ENCODE measurements around the gene SPEF2. TPM values are rescaled to one million over a fixed set of nuclear protein-coding genes. Genes with fewer than 3 reads are reported as not detected.

The SPEF2 gene
- total and polyA plus RNA-seq, 2 experiments from 2014 or later: 5.1 TPM

DNA sequence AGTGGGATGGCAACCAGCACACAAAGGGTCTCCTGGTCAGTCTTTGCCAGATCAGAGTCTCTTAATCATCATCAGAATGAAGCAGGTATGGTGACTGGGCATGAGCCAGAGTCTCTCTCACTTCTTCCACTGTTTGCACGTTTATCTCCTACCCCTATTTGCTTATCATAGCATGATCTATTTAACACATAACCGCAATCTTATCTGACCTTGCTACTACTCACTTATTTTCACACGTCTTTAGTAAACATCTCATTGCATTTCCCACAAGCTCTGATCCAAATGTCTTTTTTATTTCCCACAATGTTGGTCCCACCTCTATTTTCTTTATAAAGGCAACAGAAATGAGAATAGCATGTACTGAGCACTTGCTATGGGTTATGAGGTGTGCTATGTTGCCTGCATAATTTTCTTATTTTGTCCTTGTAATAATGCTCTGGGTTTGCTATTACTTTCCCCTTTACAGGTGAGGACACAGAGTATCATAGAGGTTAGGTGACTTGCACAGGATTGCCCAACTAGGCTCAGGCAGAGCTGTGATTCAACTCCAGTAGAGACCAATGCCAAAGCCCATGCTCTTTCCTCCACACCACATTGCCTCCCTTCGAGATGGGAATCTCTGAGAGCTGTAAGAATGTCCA, 199.3 kb downstream of the SPEF2 start:
- Histone ChIP-seq H3K4me3 (no peak overlapping the region), H3K9me2 (replicated peaks; ENCODE audit: insufficient read depth) (no peaks in the 10 kb centered on the region), H3K4me2 (no peak overlapping the region), H3K9me3 (ENCODE audit: low read depth) (no peaks in the 10 kb centered on the region), H3K27me3 (no peaks in the 10 kb centered on the region), H3K27ac (no peak overlapping the region), H2AFZ (no peak overlapping the region), H3K79me2 (no peaks in the 10 kb centered on the region), H3K4me1 (ENCODE audit: insufficient read depth) (no peaks in the 10 kb centered on the region), H4K20me1 (ENCODE audit: insufficient read depth, poor library complexity, severe bottlenecking) (no peaks in the 10 kb centered on the region), H3K36me3 (replicated peaks; ENCODE audit: insufficient read depth, low read depth) (no peaks in the 10 kb centered on the region)
- TF ChIP-seq EZH2 (IDR thresholded peaks at IDR 0.05; ENCODE audit: borderline replicate concordance): no peak
- TF ChIP-seq, protein P1, sequence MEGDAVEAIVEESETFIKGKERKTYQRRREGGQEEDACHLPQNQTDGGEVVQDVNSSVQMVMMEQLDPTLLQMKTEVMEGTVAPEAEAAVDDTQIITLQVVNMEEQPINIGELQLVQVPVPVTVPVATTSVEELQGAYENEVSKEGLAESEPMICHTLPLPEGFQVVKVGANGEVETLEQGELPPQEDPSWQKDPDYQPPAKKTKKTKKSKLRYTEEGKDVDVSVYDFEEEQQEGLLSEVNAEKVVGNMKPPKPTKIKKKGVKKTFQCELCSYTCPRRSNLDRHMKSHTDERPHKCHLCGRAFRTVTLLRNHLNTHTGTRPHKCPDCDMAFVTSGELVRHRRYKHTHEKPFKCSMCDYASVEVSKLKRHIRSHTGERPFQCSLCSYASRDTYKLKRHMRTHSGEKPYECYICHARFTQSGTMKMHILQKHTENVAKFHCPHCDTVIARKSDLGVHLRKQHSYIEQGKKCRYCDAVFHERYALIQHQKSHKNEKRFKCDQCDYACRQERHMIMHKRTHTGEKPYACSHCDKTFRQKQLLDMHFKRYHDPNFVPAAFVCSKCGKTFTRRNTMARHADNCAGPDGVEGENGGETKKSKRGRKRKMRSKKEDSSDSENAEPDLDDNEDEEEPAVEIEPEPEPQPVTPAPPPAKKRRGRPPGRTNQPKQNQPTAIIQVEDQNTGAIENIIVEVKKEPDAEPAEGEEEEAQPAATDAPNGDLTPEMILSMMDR (IDR thresholded peaks at IDR 0.05; ENCODE audit: poor library complexity): no peak
- TF ChIP-seq EZH2phosphoT487 (IDR thresholded peaks at IDR 0.05; ENCODE audit: low read depth, severe bottlenecking, unreplicated experiment): no peak
- no peak for DNase-seq (ENCODE audit: low spot score)
- 45% methylated on average over 4 of the region's 4 CpGs for WGBS (ENCODE audit: low lambda C conversion rate, missing lambda C conversion rate)

DNA sequence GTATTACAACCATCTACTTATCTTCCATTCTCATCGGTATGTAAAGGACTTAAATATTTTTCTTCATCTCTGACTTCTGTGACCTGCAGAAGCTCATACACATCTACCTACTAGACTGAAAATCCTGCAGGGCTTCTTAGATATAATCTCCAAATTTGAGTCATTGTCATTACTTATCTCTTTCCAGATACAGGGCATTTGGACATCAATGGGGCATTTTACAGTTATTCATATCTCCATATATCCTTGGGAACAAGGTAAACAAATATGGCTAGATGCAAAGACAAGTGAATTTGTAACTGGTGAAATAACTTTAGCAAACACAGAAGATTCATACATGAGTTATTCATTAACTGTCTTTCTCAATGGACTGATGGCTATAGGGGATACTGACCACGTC, 201.4 kb downstream of the SPEF2 start:
- Histone ChIP-seq H3K27ac (no peak overlapping the region), H2AFZ (no peak overlapping the region), H3K4me1 (ENCODE audit: insufficient read depth) (no peaks in the 10 kb centered on the region), H3K9me3 (ENCODE audit: low read depth) (no peaks in the 10 kb centered on the region), H4K20me1 (ENCODE audit: insufficient read depth, poor library complexity, severe bottlenecking) (no peaks in the 10 kb centered on the region), H3K79me2 (no peaks in the 10 kb centered on the region), H3K27me3 (peaks cover 3% of the 10 kb centered on the region), H3K4me2 (no peak overlapping the region), H3K9me2 (replicated peaks; ENCODE audit: insufficient read depth) (no peaks in the 10 kb centered on the region), H3K4me3 (no peak overlapping the region), H3K36me3 (replicated peaks; ENCODE audit: insufficient read depth, low read depth) (no peaks in the 10 kb centered on the region)
- no peak for DNase-seq (ENCODE audit: low spot score)
- TF ChIP-seq EZH2phosphoT487 (IDR thresholded peaks at IDR 0.05; ENCODE audit: low read depth, severe bottlenecking, unreplicated experiment): no peak
- TF ChIP-seq EZH2 (IDR thresholded peaks at IDR 0.05; ENCODE audit: borderline replicate concordance): no peak
- TF ChIP-seq, protein P1 (IDR thresholded peaks at IDR 0.05; ENCODE audit: poor library complexity): no peak
- 73% methylated on average over 2 of the region's 2 CpGs for WGBS (ENCODE audit: low lambda C conversion rate, missing lambda C conversion rate)

- H3K36me3 ChIP-seq (replicated peaks; ENCODE audit: insufficient read depth, low read depth): no peaks in the 10 kb centered on the region
- H4K20me1 ChIP-seq (ENCODE audit: insufficient read depth, poor library complexity, severe bottlenecking): no peaks in the 10 kb centered on the region
- no peak overlapping the region for H3K27ac ChIP-seq
- WGBS (ENCODE audit: low lambda C conversion rate, missing lambda C conversion rate): 96% methylated on average over 1 of the region's 1 CpG
- TF ChIP-seq, protein P1 (IDR thresholded peaks at IDR 0.05; ENCODE audit: poor library complexity): no peak
- no peak for TF ChIP-seq EZH2 (IDR thresholded peaks at IDR 0.05; ENCODE audit: borderline replicate concordance)
- no peak for TF ChIP-seq EZH2phosphoT487 (IDR thresholded peaks at IDR 0.05; ENCODE audit: low read depth, severe bottlenecking, unreplicated experiment)
- DNase-seq (ENCODE audit: low spot score): no peak
- H3K4me1 ChIP-seq (ENCODE audit: insufficient read depth): no peaks in the 10 kb centered on the region
- no peaks in the 10 kb centered on the region for H3K9me3 ChIP-seq (ENCODE audit: low read depth)
- H3K79me2 ChIP-seq: no peaks in the 10 kb centered on the region
- H3K27me3 ChIP-seq: peaks cover 3% of the 10 kb centered on the region
- H3K9me2 ChIP-seq (replicated peaks; ENCODE audit: insufficient read depth): no peaks in the 10 kb centered on the region
- H3K4me3 ChIP-seq: no peak overlapping the region
- H3K4me2 ChIP-seq: no peak overlapping the region
- H2AFZ ChIP-seq: no peak overlapping the region
These were observed 202.0 kb downstream of the SPEF2 start for GRCh38 chr5:35819668-35820067.
